IPS-NIHi7 (cell line): ENCODE measurements around the gene EFHD2.
"Not testable (repeated sequence)": the region's sequence is repeated elsewhere in the genome, so short reads cannot be mapped to it uniquely, and the experiment has no call there.

Experiments
- DNase-seq: peaks from one replicate; pipeline ENCODE4 v3.0.0; 2012; ENCODE audit warnings: mixed read lengths; ENCODE audit errors: extremely low spot score

Gene EFHD2

DNA sequence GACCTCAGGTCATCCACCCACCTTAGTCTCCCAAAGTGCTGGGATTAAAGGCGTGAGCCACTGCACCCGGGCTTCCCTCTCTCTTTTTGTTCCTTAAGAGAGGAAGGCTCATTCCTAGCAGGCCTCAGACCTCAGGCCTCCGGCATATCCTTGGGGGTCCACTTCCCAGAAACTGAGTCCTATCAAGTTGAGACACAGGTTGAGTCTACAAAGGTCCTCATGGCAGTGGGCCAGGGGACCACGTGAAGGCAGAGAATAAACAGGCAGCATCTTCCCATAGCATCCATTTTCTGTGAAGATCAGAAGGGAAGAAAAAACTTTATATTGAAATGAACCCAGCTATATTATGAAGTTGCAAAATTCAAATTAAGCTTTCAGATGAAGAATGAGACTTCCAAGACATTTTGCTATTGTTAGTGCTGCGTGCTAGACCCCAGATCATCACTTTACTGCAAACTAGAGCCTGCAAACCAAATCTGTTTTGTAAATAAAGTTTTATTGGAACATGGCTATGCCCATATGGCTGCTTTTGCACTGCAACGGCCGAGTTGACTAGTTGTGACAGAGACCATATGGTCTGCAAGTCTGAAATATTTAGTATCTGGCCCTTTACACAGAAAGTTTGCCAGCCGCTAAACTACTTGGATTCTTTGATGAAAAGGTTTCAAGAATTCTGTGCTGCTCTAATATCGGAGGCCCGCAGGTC, 43.3 kb downstream of the EFHD2 start:
- no peak for DNase-seq

DNA sequence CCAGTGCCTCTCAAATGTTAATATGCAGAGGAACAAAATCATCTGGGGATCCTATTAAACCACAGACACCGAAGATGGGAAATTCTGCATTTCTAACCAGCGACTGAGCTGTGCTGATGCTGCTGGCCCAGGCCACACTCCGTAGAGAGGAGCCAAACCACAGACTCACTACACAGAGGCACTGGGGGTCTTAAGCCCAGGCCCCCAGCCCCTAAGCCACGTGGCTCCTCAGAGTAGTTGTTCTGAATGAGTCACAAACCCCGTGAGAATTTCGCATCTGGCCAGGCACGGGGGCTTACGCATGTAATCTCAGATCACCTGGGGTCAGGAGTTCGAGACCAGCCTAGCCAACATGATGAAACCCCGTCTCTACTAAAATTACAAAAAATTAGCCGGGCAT, 44.0 kb downstream of the EFHD2 start:
- no peak for DNase-seq

DNA sequence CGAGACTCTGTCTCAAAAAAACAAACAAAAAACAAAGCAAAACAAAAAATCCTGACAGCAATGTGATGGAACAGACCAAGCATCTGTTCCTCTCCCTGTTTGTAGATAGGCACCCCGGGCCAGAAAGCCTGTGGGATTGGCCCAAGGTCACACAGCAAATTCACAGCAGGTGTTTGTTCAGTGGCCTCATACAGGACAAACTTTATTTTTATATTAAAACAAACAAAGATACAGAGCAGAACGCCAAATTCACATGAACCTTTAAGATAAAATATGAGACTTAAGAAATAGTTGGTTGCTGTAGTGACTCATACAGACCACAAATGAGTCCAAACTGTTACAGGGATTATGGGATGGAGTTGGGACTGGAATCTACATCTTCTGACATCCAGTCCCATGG, 44.6 kb downstream of the EFHD2 start:
- no peak for DNase-seq

DNA sequence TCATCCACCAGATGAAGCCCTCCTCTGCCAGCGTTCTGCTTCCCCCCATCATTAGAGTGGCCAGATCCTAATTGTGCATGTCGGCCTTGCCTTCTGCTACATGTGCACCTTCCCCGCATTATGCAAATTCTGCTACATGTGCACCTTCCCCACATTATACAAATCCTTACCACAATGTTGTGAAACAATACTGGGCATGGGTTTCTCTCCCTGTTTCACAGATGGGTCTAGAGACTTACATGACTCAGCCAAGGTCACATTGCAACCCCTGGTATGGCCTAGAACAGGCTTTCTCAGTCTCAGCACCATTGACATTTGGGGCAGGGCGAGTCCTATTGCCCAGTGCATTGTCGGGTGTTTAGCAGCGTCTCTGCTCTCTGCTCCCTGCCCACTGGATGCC, 45.8 kb downstream of the EFHD2 start:
- no peak for DNase-seq

DNA sequence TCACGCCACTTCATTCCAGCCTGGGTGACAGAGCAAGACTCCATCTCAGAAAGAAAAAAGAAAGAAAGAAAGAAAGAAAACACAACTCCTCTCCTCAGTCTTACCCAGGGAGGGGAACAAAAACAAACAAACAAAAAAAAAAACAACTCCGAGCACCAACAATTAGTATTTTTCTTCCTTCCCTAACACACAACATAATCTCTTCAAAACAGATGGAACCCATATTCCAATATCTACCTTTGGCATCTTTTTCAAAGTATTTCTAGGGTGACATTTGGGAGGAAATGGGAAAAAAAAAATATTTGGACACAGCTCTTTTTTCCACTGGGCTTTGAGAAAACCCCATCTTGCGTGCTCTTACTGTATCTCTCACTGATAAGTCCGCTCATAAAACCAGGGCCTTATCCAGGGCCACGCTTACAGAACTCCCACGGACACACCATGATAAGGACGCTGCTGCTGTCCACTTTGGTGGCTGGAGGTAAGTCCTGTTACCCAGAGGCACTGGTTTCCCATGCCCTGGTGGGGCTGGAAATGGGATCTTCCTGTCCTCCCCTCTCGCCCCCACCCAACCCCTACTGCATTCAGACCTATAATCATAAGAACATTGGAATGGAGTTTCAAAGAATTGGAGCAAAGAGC, 46.7 kb downstream of the EFHD2 start, which contains the start of gene CELA2A:
CELA2A (plus strand) TSS at position 420 of the 642 bp plus-strand sequence; CDS start at position 442, 22 bp downstream.
- no peak for DNase-seq

DNA sequence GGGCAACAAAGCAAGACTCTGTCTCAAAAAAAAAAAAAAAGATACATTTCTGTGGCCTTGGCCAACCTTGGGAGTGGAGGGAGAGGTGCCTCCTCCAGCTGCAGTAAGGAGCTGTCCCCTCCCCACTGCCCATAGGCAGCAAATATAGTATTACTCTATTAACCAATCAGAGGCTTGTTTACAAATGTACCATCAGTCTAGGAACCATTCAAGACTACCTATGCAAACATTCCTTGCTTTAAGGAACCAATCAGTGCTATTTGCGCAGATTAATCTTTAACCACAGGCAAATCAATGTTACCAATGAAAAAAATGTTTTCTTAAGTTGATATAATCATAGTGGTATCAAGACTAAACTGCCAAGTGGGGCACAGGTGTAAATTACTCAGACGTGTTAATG, 47.9 kb downstream of the EFHD2 start:
- no peak for DNase-seq

DNA sequence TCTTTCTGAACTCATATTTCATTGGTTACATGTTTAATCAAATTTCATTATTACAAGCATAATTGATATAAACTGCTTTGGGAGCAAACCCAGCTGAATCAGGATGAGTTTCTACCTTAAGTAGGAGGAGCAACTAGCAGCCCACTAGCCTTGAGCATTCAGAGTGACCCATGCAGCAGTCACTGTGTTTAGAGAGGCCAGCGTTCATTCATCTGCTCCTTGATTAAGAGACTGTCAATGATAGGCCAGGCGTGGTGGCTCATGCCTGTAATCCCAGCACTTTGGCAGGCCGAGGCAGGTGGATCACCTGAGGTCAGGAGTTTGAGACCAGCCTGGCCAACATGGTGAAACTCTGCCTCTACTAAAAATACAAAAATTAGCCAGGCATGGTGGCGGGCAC, 48.7 kb downstream of the EFHD2 start:
- not testable (repeated sequence) for DNase-seq

DNA sequence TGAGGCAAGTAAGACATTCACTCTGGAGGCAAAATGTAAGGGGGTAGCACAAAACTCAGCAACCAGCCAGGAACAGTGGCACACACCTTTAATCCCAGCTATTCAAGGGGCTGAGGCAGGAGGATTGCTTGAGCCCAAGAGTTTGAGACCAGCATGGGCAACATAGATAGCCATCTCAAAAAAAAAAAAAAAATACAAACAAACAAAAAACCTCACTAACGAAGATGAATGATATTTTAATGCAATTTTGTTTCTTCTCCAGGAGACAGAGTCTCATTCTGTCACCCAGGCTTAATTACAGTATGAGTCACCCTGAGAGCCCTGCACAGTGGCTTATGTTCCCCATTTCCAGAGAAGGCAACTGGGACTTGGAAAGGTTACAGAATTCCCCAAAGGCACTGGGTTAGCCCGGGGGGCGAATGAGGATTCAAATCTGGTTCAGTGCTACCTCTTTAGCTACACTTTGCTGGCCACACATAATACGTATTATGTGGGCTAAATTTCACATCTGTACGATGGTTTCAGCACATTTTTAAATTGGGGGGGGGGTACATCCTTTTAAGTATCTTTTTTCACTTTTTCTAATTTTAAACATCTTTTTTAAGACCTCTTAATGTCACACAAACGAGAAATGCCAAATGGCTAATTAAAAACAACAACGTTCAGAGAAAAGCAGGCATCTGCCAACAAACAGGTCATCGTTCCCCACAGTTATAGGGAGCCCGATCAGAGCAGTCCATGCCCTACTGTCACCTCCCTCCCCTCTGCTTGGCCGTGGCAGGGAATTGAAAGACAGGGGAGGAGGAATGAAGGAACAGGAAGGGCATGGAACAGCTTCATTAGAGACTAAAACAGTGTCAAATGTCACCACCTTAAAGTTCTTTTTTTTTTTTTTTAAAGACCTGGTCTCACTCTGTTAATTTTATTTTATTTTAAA, 50.4 kb downstream of the EFHD2 start:
- DNase-seq, result no peak

DNA sequence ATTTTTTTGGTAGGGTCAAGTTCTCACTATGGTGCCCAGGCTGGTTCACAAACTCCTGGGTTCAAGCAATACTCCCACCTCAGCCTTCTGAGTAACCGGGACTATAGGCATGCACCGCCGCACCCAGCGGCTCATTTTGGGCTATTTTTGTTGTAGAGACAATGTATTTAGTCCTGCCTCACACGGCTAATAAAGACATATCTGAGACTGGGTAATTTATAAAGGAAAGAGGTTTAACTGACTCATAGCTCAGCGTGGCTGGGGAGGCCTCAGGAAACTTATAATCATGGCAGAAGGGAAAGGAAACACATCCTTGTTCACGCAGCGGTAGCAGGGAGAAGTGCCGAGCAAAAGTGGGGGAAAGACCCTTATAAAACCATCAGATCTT, 51.0 kb downstream of the EFHD2 start:
- DNase-seq, result no peak

DNA sequence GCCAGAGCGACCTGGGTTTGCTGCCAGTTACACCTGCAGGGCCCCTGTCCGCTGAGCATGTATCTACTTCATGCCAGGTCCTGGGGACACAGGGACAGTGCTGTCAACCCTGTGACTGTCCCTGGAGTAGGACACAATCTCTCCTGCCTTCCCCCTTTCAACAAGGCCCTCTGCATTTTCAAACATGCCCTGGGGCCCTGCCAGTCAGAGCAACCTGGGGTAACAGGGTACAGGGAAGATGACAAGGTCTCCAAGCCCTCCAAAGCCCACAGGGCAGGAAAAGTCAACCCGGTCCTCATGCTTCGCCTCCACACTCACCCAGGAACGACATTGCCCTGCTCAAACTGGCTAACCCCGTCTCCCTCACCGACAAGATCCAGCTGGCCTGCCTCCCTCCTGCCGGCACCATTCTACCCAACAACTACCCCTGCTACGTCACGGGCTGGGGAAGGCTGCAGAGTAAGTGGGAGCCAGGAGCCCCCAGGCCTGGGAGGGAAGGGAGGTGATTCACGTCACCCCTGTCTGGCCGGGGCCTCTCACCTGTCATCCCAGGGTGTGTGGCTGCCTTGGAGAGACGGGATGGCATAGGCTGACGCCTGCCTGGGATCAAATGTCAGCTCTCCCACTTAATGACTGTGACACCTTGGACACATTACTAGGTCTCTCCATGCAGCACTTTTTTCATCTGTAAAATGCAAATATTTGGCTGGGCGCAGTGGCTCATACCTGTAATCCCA, 53.5 kb downstream of the EFHD2 start:
- not testable (repeated sequence) for DNase-seq

DNA sequence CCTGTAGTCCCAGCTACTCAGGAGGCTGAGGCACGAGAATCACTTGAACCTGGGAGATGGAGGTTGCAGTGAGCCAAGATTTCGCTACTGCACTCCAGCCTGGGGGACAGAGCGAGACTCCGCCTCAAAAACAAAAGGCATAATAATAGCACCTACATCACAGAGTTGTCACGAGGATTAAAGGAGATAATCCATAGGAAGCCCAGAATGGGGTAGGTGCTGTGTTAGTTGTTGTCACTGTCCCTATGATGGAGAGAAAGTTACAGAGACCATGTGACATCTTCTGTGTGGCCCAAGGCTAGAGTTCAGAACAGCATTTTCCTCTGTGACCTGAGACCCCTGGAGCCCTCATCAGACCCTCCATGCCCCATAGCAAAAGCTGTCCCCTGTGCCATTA, 54.2 kb downstream of the EFHD2 start:
- not testable (repeated sequence) for DNase-seq

DNA sequence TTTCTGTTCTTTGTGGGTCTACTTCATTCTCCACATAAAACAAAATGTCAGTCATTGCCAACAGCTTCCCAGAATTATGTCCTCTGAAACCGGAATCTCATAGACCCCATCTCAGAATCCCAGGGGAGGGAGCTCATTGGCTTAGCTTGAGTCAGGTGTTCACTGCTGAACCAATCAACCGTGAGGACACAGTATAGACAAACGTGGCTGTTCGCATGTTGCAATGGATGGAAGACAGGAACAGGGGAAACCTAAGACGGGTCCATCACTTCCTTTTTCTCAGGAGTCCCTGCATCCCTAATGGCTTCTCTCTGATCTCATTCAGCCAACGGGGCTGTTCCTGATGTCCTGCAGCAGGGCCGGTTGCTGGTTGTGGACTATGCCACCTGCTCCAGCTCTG, 56.0 kb downstream of the EFHD2 start:
- DNase-seq, result no peak

DNA sequence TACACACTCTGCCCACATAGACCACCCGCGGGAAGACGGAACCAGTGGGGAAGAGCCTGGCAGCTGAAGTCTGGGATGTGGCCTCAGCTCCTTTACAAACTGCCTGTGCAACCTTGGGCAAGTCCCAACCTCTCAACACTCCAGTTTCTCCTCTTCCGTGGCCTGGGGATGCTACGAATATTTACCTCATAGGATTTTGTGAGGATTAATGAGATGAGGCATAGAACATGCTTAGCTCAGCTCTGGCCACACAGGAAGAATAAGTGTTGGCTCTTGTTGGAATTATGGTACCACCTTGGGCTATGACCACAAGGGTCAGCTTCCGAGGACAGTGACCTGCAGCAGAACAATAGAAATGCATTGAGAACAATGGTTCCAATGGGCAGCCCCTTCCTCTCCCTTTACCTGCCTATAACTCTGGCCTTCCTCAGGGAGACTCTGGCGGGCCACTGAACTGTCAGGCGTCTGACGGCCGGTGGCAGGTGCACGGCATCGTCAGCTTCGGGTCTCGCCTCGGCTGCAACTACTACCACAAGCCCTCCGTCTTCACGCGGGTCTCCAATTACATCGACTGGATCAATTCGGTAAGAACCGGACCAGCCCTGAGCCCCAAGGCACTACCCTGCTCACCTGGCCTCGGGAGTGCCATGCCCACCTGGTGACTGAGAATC, 57.4 kb downstream of the EFHD2 start:
- DNase-seq, result not testable (repeated sequence)

DNA sequence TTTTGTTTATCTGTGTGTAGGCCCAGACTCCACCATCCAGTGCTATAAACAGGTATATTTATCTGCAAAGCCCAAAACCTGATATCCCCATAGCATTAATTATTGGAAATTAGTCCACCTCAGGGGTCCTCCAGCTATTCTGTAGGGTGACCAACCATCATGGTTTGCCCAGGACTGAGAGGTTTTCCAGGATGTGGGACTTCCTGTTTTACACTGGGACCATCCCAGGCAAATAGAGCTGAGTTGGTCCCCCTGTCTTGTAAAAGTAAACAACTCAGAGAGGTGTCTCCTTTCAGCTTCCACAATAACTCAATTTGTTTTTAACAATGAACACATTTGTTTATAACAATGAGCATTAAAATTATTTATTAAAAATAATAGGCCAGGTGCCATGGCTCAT, 58.5 kb downstream of the EFHD2 start:
- DNase-seq, result no peak

DNA sequence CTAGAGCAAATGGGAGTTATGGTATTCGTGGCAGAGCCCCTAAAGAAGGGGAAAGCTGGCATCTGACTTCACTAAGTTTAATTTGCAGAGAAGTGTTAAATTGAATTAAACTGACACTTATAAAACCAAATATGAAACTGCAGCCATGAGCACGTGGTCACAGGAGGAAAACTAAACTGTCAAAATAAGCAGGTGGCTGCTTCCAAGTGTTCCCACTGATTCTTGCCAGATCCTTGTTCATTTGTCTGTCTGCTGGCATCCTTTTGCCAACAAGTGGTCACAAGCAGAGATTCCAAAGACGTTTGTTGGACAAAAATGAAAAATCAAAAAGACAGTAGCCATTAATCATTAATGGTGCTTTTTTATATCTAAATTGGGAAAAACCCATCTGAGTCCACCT, 59.7 kb downstream of the EFHD2 start:
- DNase-seq, result no peak

DNA sequence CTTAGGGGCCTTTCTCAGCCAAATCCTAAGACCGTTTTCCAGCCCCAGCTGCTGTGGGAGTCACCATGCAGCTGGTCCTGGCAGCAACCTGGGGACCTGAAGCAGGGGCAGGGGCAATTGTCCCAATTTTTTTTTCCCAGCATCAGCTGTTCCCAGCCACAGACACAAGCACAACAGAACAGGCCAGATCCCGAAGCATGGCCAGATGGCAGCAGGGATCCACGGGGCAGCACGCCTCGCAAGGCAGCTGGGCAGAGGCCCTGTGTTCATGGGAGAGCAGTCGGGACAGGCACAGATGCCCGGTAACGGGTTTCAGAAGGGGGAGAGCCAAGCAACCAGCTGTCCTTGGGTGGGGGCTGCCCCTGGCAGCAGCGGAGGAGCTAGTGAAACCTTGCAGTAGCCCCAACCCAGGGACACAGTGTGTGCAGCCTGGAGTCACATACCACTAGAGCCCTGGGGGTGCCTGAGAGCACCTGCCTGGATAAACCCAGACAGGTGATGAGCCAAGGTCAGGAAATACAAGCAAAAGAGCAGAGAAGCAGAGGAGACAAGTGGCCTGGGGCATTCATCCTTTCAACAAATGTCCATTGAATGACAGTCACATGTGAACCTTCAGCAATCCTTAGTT, 60.2 kb downstream of the EFHD2 start:
- not testable (repeated sequence) for DNase-seq

DNA sequence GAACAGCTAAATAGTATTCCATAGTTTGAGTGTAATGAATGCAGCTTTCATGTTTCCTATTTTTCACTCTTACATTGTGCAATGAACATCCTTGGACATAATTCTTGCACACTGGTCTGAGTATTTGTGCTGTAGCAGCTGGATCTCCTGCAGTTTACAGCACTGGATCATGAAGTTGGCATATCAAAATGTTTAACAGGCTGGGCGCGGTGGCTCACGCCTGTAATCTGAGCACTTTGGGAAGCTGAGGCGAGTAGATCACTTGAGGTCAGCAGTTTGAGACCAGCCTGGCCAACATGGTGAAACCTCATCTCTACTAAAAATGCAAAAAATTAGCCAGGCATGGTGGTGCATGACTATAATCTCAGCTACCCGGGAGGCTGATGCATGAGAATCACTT, 61.4 kb downstream of the EFHD2 start:
- not testable (repeated sequence) for DNase-seq

DNA sequence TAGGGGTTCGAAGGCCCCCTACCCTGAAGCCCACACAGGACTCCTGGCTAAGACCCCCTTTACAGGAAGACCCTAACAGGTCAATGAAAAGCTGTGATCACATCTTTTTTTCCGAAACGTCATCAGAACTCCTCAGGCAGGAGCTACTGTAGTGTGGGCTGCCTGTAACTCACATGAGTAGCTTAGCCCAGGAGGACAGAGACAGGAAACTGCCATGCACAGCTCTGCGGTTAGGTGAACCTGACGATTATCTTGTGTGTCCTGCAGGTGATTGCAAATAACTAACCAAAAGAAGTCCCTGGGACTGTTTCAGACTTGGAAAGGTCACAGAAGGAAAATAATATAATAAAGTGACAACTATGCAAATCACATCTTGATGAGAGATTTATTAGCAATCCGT, 62.0 kb downstream of the EFHD2 start:
- DNase-seq, result not testable (repeated sequence)

DNA sequence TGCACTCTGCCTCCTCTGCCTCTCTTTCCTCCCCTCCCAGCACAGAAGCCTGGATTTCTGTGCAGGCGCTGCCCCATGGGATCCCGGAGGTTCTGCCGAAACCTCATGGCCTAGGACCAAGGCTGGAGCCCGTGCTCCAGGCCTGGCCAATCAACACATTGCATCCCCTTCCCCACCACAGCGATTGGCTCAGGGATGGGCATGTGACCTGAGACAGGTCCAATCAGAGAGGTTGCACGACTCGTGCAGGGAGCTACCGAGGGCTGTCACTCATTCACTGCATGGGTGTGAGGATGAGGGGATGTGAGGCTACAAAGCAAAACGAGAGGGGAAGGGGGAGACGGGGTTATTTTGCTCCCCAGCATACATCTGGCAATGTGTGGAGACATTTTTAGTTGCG, 62.9 kb downstream of the EFHD2 start:
- DNase-seq, result peak; percentile 35

DNA sequence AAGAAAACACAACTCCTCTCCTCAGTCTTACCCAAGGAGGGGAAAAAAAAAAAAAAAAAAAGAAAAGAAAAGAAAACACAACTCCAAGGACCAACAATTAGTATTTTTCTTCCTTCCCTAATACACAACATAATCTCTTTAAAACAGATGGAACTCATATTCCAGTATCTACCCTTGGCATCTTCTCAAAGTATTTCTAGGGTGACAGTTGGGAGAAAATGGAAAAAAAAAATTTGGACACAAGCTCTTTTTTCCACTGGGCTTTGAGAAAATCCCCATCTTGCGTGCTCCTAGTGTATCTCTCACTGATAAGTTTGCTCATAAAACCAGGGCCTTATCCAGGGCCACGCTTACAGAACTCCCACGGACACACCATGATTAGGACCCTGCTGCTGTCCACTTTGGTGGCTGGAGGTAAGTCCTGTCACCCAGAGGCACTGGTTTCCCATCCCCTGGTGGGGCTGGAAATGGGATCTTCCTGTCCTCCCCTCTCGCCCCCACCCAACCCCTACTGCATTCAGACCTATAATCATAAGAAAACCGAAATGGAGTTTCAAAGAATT, 66.1 kb downstream of the EFHD2 start, which contains the start of gene CELA2B:
CELA2B (plus strand) TSS at position 353 of the 563 bp plus-strand sequence; CDS start at position 375, 22 bp downstream.
- no peak for DNase-seq
